Adrenal gland (tissue), 12 donors: Measurements from ENCODE around the gene PRR23C. TPM values are rescaled to one million over a fixed set of nuclear protein-coding genes. Genes with fewer than 3 reads are reported as not detected.

Experiments
- DNase-seq, 7 donors: peaks; one replicate each; pipeline ENCODE4 v3.0.0-alpha.2; 2019 to 2020
- H3K27ac ChIP-seq, 5 donors: fragments of 200-600 bp; sonication (generic) in 4 of 5; 1 replicate in 3 of 5; 2 replicates in 2 of 5; pipeline versions ENCODE4 v1.5.1 to v1.8.0; 2016 to 2020; ENCODE audit warnings: mild to moderate bottlenecking in 1 of 5
- H3K27me3 ChIP-seq: fragments of 200-600 bp; 2 replicates; pipeline ENCODE4 v1.8.0; 2021
- H3K36me3 ChIP-seq, 2 donors: fragments of 200-600 bp; replicated peaks in 1 of 2; 1 replicate in 1 of 2; 2 replicates in 1 of 2; pipeline versions ENCODE4 v1.5.1 to v1.8.0; 2018 to 2022
- H3K4me1 ChIP-seq, 2 donors: fragments of 200-600 bp; replicated peaks in 1 of 2; 1 replicate in 1 of 2; 2 replicates in 1 of 2; pipeline versions ENCODE4 v1.5.1 to v1.8.0; 2018 to 2021
- H3K4me3 ChIP-seq, 4 donors: fragments of 200-600 bp; sonication (generic) in 3 of 4; one replicate each; pipeline ENCODE4 v1.5.1; 2016 to 2018
- H3K9me3 ChIP-seq, 3 donors: fragments of 200-600 bp; sonication (generic) in 1 of 3; replicated peaks in 1 of 3; 1 replicate in 2 of 3; 2 replicates in 1 of 3; pipeline versions ENCODE4 v1.5.1 to v1.8.0; 2016 to 2021
- POLR2A ChIP-seq, 2 donors: fragments of 450-650 bp; IDR thresholded peaks; one replicate each; pipeline ENCODE4 v1.6.1; 2017; ENCODE audit warnings: antibody characterized with exemption in 2 of 2, mild to moderate bottlenecking in 2 of 2, moderate library complexity in 1 of 2
- WGBS, 4 donors: extraction: QIAGEN DNeasy Blood & Tissue Kit in 2 of 4; methylation state at CpG; one replicate each; pipeline versions ENCODE4 v1.1.5 to v1.1.7; 2013 to 2017; 5-methylcytosine and 5-hydroxymethylcytosine counted together
- intact Hi-C, 2 donors: fragments of 100-400 bp; cut with DNase I; formaldehyde crosslinking; loops; one replicate each; pipeline versions ENCODE4 v1.14.1 to v1.15.0; 2022 to 2023
- polyA plus RNA-seq, 3 donors: library from polyadenylated mRNA; stranded (reverse); fragments of 200-250 nt in 2 of 3; fragments of 350-450 nt in 1 of 3; fragmentation: Illumina TruSeq in 1 of 3; extraction: RNeasy Lipid Tissue Mini Kit (QIAGEN cat#74804) in 1 of 3; gene quantifications; one replicate each; pipeline ENCODE4 v1.2.3, GENCODE V29; 2013 to 2014
- total RNA-seq, 9 donors: library from RNA; depleted of rRNA in 4 of 9; stranded (reverse); fragments of >200 nt in 4 of 9; fragments of 120-200 nt in 1 of 9; fragmentation: NEBNext Ultra II Directional in 1 of 9; extraction: Animal tissue kit (Norgen Biotek cat#: 25700) in 1 of 9; gene quantifications; one replicate each; pipeline versions ENCODE4 v1.1.0 to v1.2.4, GENCODE V29; 2013 to 2023
- TF ChIP-seq, protein P1 (sequence below), 6 experiments: fragments of 450-650 bp in 4 of 6; fragments of 200-600 bp in 2 of 6; sonication (generic) in 1 of 6; IDR thresholded peaks; 1 replicate in 5 of 6; 2 replicates in 1 of 6; pipeline versions ENCODE4 v1.5.1 to v1.8.0; 2016 to 2021; ENCODE audit warnings: antibody characterized with exemption in 6 of 6, mild to moderate bottlenecking in 2 of 6, moderate library complexity in 1 of 6
- donor health status: healthy with polysubstance abuse.
- donor health status: Bipolar disorder and iron deficiency.
- donor health status: DM: yes; HTN: yes; CAD: no.
- donor health status: DM: no; HTN: no; CAD: no.
- donor health status: DM: no; HTN: no; CAD: no.
- donor health status: DM: yes; HTN: yes; CAD: no.

PRR23C gene
- total and polyA plus RNA-seq, 12 donors, result not detected

DNA sequence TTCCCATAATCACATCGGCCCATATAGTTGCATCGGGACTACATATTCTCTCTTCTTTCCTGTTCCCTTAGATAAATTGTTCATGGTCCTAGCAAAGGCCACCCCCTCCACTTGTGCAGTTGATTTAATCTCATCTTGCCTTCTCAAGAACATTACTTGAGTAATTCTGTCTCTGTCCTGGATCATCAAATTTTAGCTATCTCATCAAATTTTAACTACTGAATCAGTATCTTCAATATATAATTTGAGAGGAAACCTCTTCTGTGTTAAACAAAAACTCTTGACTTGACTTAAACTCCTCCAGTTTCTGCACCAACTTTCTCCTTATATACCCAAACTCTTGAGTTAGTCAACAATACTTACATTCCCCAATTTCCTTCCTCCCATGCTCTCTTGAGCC is 19.7 kb downstream of the PRR23C start:
- TF ChIP-seq POLR2A (IDR thresholded peaks at IDR 0.05), result no peak
- TF ChIP-seq, protein P1, sequence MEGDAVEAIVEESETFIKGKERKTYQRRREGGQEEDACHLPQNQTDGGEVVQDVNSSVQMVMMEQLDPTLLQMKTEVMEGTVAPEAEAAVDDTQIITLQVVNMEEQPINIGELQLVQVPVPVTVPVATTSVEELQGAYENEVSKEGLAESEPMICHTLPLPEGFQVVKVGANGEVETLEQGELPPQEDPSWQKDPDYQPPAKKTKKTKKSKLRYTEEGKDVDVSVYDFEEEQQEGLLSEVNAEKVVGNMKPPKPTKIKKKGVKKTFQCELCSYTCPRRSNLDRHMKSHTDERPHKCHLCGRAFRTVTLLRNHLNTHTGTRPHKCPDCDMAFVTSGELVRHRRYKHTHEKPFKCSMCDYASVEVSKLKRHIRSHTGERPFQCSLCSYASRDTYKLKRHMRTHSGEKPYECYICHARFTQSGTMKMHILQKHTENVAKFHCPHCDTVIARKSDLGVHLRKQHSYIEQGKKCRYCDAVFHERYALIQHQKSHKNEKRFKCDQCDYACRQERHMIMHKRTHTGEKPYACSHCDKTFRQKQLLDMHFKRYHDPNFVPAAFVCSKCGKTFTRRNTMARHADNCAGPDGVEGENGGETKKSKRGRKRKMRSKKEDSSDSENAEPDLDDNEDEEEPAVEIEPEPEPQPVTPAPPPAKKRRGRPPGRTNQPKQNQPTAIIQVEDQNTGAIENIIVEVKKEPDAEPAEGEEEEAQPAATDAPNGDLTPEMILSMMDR (IDR thresholded peaks at IDR 0.05), result no peak
- H3K9me3 ChIP-seq, result no peaks in the 10 kb centered on the region
- DNase-seq, result no peak
- no peaks in the 10 kb centered on the region for H3K36me3 ChIP-seq
- no peaks in the 10 kb centered on the region for H3K27me3 ChIP-seq
- no peaks in the 10 kb centered on the region for H3K4me1 ChIP-seq
- no peak overlapping the region for H3K27ac ChIP-seq
- WGBS, 4 donors, result 85 to 94% (median 92%) methylated on average over 2 of the region's 2 CpGs
- H3K4me3 ChIP-seq, result no peak overlapping the region
- intact Hi-C loops, result no loop called here

DNA sequence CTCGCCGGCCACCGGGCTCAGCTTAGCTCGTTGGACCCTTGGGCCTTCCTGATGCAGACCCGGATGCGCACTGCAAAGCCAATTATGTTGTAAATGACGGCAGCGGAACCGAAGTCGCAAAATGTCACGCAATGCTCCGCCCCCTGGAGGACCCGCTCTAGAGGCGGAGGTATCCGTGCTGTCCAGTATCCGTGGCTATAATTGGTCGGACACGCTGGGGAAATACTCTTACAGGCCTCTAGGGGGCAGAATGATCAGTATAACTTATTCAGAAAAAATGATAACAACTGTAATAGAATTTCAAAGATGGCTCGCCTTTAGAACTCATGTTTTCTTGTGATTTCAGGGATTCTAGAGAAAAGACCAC is 23.8 kb downstream of the PRR23C start, which contains the start of gene PRR23B:
PRR23B (minus strand) TSS at position 59 of the 367 bp plus-strand sequence. CDS start 265 bp downstream, outside the sequence.
- Histone ChIP-seq H3K27me3 (no peaks in the 10 kb centered on the region), H3K4me3 (no peak within 1 kb of the TSS), H3K27ac (no peak within 1 kb of the TSS), H3K36me3 (no peaks in the 10 kb centered on the region), H3K4me1 (no peaks in the 10 kb centered on the region), H3K9me3 (no peaks in the 10 kb centered on the region)
- TF ChIP-seq, protein P1 (IDR thresholded peaks at IDR 0.05), result no peak
- TF ChIP-seq POLR2A (IDR thresholded peaks at IDR 0.05), result no peak
- intact Hi-C loops, result no loop called here
- DNase-seq, result no peak
- WGBS, 4 donors, result 51 to 67% (median 57%) methylated on average over 10 to 19 of the region's 19 CpGs

DNA sequence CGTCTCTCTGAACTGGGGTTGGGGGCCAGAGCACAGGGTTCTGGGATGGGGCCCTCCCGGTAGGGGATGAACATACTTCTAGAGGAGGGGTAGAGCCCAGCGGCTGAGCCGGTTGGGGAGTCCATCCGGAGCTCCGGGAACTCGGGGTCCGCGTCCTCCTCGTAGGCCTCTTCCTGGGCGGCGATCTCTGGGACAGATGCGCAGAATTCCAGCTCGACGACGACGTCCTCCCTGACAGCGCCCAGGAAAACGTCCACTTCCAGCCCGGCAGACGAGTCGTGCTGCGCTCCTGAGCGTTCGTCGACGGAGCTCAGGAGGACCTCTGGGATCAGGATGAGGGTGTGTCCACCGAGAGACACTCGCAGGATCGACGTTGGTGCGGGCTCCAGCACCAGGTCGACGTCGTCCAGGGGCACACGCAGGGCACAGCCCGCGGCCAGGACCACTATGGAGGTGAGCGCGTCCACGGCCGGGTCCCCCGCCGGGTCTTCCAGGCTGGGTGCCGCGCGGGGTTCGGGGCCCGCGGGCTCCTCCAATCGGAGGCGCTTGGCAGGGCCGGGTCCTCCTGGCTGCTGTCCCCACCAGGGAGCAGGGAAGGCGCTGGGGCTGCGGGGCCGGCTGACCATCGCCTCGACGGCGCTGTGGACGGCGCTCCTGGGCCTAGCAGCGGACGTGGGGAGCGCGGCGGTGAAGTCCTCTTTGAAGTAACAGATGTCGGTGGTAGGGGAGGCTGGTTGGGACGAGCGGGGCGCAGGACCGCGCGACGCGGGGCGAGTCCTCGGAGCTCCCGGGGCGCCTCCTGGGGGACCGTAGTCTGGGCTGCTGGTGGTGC is 24.4 kb downstream of the PRR23C start:
- Histone ChIP-seq H3K4me3 (no peak overlapping the region), H3K36me3 (no peaks in the 10 kb centered on the region), H3K9me3 (no peaks in the 10 kb centered on the region), H3K4me1 (no peaks in the 10 kb centered on the region), H3K27ac (no peak overlapping the region), H3K27me3 (no peaks in the 10 kb centered on the region)
- intact Hi-C loops, result no loop called here
- TF ChIP-seq, protein P1 (IDR thresholded peaks at IDR 0.05), result no peak
- no peak for TF ChIP-seq POLR2A (IDR thresholded peaks at IDR 0.05)
- 52 to 77% (median 59%) methylated on average over 26 to 81 of the region's 81 CpGs for WGBS, 4 donors
- DNase-seq, result no peak

DNA sequence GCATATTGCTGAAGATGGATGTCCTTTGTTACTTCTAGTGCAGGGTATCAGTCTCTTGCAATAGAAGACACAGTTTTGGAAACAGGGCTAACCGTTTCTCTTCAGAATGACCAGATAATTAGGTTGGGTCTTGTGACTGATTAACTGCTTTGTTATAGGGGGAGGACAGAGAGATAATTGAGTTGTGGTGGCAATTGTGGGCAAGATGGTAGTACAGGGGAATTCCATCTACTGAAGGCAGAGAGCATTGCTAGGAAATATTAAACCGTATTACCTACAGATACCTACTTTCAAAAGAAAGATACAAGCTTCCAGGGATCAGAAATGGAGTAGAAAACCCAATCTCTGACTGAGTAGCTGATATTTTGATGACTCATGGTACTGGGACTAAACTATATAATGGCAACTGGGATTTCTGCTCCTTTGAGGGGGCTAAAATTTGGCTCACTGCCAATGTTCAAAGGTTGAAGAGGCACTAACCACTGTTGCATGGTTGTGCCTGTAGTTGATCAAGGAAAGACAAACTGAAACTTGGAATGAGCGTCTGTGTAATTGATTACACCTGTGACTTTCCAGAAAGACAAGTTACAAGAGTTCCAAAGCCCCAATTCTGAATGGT is 28.2 kb downstream of the PRR23C start:
- H3K9me3 ChIP-seq, result no peaks in the 10 kb centered on the region
- intact Hi-C loops, result no loop called here
- H3K27ac ChIP-seq, result no peak overlapping the region
- H3K4me3 ChIP-seq, result no peak overlapping the region
- H3K36me3 ChIP-seq, result no peaks in the 10 kb centered on the region
- H3K27me3 ChIP-seq, result no peaks in the 10 kb centered on the region
- WGBS, 4 donors, result 70 to 84% (median 82%) methylated on average over 3 of the region's 3 CpGs
- H3K4me1 ChIP-seq, result no peaks in the 10 kb centered on the region
- DNase-seq, result no peak
- no peak for TF ChIP-seq POLR2A (IDR thresholded peaks at IDR 0.05)
- TF ChIP-seq, protein P1 (IDR thresholded peaks at IDR 0.05), result no peak
